HG03460 (cell line): ENCODE data around the gene FAM20A.
"Not testable (repeated sequence)": the region's sequence is repeated elsewhere in the genome, so short reads cannot be mapped to it uniquely, and the experiment has no call there.

Experiments
- ATAC-seq: cut with Tn5 transposase; IDR thresholded peaks from one replicate; pipeline ENCODE4 v1.9.1; 2021; ENCODE audit not compliant: unreplicated experiment

FAM20A gene

GRCh38 chr17:68589086-68589485 lies 12.1 kb downstream of the FAM20A start:
- ATAC-seq = no peak

DNA sequence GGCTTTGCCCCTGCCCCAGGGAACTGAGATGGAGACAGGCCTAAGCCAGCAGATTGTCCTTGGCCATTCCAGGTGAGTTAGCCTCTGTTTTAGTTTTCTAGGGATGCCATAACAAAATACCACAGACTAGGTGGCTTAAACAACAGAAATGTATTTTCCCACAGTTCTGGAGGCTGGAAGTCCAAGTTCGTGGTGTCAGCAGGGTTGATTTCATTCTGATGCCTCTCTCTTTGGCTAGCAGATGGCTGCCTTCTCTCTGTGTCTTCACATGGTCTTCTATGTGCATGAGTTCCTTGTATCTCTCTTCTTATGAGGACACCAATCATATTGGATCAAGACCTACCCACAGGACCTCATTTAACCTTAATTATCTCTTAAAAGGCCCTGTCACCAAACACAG lies 12.8 kb downstream of the FAM20A start:
- no peak for ATAC-seq

- ATAC-seq = no peak
These were observed 13.3 kb downstream of the FAM20A start for GRCh38 chr17:68587847-68588246.

- no peak for ATAC-seq
These were observed 14.1 kb downstream of the FAM20A start for GRCh38 chr17:68587026-68587425.

- no peak for ATAC-seq
These were observed 15.5 kb downstream of the FAM20A start for GRCh38 chr17:68585643-68586042.

DNA sequence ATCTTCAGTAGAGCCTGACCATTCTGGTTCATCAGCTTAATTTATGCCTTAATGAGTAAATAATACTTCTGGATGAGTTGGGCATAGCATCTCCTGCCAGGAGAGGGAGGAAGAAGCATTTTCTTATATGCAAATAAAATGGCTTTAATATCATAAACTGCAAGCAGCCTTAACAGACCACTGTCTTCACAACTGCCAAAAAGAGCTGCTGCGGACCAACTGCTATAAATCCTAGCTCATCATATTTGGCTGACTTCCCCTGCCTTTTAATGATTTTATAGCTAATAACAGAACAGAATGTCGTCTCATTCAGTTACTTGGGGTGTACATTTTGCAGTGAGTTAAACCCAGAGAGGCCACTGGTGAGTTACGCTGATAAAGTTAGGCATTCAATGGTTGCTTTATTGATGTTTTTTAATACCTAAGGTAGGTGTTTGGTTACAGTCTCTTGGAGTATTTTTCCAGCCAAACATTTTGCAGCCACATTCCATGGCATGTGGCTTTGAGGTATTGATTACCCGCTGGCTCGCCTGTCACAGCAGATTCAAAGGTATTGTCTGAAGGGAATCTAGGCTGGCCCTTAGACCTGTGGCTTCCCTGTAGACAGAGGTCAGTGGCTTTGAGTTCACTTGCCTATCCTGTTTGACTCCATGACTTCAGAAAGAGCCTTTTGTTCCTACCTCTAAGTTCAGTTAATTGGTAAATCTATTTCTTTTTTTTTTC lies 16.4 kb downstream of the FAM20A start:
- no peak for ATAC-seq

- not testable (repeated sequence) for ATAC-seq
These were observed 18.3 kb downstream of the FAM20A start for GRCh38 chr17:68582867-68583266.

DNA sequence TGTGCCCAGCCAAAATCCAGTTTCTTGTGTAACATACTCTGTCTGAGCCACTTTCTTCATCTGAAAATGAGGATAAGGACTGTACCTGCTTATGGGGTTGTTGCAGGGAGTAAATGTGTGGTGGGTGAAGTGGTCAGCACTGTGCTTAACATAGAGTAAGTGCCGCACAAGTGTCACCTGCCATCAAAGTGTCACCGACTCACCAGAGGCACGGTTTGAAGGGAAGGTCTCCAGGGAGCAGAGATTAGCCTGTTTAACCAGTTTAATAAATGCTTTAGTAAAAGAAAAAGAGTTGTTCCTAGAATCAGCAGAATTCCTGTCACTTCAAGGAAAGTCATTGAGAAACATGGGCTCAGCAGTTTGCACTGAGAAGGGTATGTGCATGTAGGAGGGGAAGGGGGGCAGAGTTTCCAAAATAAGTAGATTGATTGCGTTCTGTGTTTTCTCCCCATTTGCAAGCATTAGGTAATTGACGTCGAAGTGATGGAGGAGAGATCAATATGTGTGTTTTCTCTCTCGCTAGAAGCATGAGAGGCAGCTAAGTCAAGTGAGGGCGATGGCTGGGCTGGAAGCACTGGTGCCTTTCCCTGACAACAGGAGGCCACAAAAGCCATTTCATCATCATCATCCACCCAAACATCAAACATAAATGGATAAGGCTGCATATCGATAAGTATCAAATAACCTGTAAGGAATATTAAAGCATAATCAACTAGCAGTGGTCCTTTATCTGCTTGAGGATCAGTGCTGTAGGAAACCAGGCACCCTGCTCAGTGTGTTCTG lies 19.1 kb downstream of the FAM20A start:
- no peak for ATAC-seq

GRCh38 chr17:68580236-68580770 lies 20.9 kb downstream of the FAM20A start:
- ATAC-seq = no peak

DNA sequence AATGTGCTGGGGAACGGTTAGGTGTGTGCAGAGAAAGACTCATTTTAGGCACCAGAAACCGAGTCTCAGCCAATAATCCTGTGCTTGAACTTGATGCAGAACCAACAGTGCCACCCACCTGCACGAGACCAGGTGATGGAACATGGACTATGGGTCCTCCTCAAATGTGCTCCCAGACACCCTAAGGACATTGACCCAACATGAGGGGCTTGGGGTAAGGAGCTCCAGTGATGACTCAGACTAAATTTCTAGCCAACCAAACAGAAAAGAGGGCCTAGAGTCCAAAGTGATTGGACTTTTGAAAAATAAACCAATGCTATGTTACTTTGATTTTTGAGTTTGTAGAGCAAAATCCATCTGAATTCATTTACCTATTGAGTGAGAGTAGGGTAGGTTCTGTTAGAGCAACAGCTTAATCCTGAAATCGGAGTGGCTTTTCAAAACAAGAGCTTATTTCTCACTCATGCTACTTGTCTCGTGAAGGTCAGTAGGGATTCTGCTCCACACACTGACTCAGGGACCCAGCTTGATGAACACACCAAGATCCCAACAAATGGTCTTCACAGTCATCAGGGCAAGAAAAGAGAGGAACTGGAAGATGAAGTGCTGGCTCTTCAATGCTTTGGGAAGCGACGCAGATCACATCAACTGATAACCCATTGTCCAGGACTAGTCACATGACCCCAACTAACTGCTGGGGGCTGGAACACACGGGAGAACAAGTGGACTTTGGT lies 21.8 kb downstream of the FAM20A start:
- no peak for ATAC-seq

DNA sequence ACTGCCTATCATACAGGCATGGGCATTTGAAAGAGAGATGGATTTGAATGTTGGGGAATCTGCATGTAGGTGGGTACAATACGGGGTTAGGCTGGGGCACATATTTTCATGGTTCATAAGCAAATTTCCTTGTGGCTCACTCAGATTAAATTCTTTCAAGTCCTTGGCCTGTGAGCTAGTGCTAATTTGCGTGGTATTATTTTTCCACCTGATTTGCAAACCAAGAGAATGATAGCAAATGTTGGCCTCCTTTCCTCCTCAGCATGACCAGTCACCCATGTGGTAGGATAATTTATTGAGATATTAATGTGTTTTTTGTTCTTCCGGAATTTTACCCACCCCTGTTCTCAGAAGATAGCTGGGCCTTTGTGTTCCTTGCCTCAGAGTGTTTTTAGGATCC lies 22.9 kb downstream of the FAM20A start:
- no peak for ATAC-seq

DNA sequence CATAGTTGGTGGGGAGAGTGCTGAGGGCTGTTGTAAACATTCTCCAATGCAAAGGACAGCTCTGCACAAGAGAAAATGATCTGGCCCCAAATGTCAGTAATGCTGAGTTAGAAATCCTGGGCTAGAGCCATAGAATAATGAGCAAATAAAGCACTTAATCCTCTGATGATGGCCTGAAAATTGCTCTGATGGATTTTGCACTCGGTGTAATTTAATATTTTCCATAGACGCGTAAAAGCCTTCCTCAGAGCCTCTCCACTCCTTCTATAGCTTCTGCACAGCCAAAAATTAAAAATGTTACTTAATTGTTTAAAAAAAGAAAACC lies 23.7 kb downstream of the FAM20A start:
- no peak for ATAC-seq

- ATAC-seq = no peak
These were observed 24.2 kb downstream of the FAM20A start for GRCh38 chr17:68576811-68577496.

- ATAC-seq = no peak
These were observed 25.0 kb downstream of the FAM20A start for GRCh38 chr17:68576137-68576536.

DNA sequence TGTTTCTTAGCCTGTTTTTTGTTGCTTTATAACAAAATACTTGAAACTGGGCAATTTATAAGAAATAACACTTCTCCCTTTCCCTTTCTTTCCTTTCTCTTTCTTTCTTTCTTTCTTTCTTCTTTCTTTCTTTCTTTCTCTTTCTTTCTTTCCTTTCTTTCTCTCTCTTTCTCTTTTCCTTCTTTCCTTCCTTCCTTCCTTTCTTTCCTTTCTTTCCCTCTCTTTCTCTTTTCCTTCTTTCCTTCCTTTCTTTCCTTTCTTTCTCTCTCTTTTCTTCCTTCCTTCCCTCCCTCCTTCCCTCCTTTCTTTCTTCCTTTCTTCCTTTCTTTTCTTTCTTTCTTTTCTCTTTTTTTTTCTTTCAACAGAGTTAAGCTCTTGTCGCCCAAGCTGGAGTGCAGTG lies 27.8 kb downstream of the FAM20A start:
- no peak for ATAC-seq

DNA sequence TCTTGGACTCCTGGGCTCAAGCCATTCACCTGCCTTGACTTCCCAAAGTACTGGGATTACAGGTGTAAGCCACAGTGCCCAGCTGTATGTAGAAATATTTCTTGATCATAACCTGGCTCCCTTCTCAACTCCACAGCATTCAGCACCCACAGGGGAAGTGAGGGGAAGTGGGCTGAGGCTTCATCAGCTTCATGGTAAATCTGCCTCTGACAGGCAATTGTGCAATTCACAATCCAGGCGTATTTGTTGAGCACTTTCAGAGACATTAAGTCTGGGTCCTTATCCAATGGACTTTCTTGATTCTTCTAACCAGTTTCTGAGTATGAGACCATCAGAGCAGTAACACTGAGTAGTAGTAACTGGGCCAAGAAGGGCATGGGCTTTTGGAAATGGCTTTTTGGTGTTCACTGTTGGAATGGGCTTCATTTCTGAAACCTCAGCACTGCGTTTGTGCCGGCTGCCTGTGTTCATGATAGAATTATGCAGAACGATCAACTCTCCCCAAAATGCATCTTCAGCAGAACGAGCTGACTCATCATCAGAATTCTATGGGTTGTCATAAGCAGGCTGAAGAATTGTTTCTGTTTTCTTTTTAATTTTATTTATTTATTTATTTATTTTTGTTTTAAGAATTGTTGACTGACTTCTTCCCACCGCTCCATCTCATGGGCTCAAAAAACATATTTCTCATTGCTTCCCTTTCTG lies 28.9 kb downstream of the FAM20A start:
- no peak for ATAC-seq

GRCh38 chr17:68570526-68570925 lies 30.6 kb downstream of the FAM20A start:
- ATAC-seq = no peak

DNA sequence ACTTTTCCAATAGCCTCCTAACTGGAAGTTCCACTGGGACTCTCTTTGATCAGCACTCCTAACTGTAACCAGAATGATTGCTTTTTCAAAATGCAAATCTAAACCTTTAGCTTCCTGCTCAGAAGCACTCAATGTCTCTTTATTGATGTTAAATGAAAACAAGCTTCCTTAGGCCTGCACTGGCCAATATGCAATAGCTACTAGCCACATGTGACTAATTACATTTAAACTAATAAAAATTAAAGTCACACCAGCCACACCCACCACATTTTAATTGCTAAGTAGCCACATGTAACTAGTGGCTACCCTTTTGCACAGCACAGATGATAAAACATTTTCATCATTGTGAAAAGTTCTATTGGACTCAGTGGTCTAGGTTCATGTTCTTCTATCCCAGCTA lies 31.8 kb downstream of the FAM20A start:
- no peak for ATAC-seq

DNA sequence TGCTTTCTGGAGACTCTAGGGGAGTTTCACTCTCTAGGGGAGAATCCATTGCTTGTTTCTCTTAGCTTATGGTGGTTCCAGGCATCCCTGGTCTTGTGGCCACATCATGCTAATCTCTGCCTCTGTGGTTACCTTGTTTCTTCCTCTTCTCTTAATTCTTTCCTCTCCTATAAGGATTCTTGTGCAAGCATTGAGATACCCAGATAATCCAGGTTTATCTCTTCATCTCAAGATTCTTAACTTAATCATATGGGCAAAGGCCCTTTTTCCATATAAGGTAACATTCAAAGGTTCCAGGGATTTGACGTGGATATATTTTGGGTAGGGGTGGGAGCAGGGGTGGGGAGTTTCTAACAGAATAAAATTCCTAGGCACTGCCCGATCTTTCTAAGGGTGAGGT lies 32.6 kb downstream of the FAM20A start:
- ATAC-seq = no peak

DNA sequence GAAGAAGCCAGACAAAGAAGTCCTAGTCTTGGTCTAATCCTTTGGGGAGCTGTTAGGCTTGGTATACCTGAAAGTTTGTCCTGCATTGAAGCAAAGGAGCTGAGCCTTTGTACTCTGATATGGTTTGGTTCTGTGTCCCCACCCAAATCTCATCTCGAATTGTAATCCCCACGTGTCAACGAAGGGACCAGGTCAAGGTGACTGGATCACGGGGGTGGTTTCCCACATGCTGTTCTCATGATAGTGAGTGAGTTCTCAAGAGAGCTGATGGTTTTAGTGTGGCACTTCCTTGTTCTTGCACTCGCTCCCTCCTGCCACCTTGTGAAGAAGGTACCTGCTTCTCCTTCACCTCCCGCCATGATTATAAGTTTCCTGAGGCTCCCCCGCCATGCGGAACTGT lies 33.6 kb downstream of the FAM20A start:
- no peak for ATAC-seq

DNA sequence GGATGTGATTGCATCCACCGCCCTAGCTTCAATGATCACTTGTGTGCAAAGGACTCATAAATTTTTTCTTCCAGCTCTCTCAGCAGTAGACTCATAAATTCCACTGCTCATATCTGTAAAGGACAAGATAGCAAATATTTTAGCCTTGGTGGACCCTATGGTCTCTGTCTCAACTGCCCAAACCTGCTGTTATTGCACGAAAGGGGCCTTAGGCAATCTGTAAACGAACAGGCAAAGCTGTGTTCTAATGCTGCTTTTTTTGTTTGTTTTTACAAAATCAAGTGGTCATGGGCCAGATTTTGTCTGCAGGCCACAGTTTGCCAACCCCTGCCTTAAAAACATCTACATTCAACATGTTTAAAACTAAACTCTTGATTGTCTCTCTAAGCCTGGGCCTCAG lies 34.1 kb downstream of the FAM20A start:
- no peak for ATAC-seq
